IPS DF 6.9 (cell line): ENCODE measurements around the gene REV3L.

Experiments
- DNase-seq: peaks from one replicate; pipeline ENCODE4 v3.0.0-alpha.2; 2013; ENCODE audit warnings: low read depth, low spot score
- H3K27ac ChIP-seq: one replicate; pipeline ENCODE4 v1.5.1; 2013; ENCODE audit warnings: low read length, control low read depth
- H3K27me3 ChIP-seq: 2 replicates; pipeline ENCODE4 v1.6.1; 2013; ENCODE audit warnings: mild to moderate bottlenecking, low read length; ENCODE audit not compliant: control insufficient read depth, insufficient read depth
- H3K36me3 ChIP-seq: 2 replicates; pipeline ENCODE4 v1.6.1; 2013; ENCODE audit warnings: low read length; ENCODE audit not compliant: control insufficient read depth, insufficient read depth
- H3K4me1 ChIP-seq: 2 replicates; pipeline ENCODE4 v1.6.1; 2013; ENCODE audit warnings: low read length; ENCODE audit not compliant: control insufficient read depth, insufficient read depth
- H3K4me3 ChIP-seq: 2 replicates; pipeline ENCODE4 v1.5.1; 2013; ENCODE audit warnings: mild to moderate bottlenecking, low read length
- H3K9me3 ChIP-seq: 2 replicates; pipeline ENCODE4 v1.6.1; 2013; ENCODE audit warnings: low read length, inconsistent platforms; ENCODE audit not compliant: control insufficient read depth, insufficient read depth
- WGBS: extraction: QIAGEN DNeasy Blood & Tissue Kit; methylation state at CpG from one replicate; pipeline ENCODE4 v1.1.7; 2013; ENCODE audit warnings: mixed read lengths, missing lambda C conversion rate; ENCODE audit not compliant: insufficient read length, insufficient coverage; 5-methylcytosine and 5-hydroxymethylcytosine counted together

Gene REV3L

DNA sequence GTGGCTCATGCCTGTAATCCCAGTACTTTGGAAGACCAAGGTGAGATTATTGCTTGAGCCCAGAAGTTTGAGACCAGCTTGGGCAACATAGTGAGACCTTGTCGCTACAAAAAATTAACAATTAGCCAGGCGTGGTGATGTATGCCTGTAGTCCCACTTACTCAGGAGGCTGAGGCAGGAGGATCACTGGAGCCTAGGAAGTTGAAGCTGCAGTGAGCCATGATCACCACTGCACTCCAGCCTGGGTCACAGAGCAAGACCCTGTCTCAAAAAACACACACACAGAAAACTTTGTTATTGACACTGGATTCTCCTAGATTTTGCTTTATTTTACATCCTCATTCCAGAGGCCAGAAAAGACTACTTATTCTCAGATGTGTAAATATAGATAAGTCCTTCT is 9.5 kb upstream of the REV3L start:
- Histone ChIP-seq H3K27ac (no peak overlapping the region), H3K27me3 (no peaks in the 10 kb centered on the region), H3K4me1 (peaks cover 1% of the 10 kb centered on the region; the same call in 1 of the 2 replicates), H3K36me3 (no peaks in the 10 kb centered on the region; the same call in 1 of the 2 replicates), H3K9me3 (no peaks in the 10 kb centered on the region), H3K4me3 (no peak overlapping the region)
- WGBS = no CpG with 5 or more reads among the region's 2 CpGs
- DNase-seq = no peak

DNA sequence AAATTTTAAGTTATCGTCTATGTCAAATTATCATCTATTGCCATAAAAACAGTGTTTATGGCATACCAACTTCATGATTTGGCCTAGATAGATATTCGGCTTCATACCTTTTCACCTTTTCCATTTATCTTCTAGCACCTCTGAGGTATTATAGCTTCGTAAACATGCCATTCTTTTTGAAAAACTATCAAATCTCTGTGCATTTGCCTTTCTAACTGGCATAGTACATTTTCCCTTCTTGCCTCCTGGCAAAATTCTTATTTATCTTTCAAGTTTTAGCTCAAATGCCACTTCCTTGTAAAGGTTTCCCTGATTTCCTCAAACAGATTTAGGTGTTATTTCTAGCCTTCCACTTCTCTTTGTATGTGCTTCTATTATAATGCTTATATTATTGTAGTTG is 7.0 kb upstream of the REV3L start:
- DNase-seq = no peak
- H3K36me3 ChIP-seq = no peaks in the 10 kb centered on the region; the same call in 1 of the 2 replicates
- H3K27me3 ChIP-seq = no peaks in the 10 kb centered on the region
- H3K4me1 ChIP-seq = peaks cover 1% of the 10 kb centered on the region; the same call in 1 of the 2 replicates
- no peaks in the 10 kb centered on the region for H3K9me3 ChIP-seq
- no peak overlapping the region for H3K4me3 ChIP-seq
- H3K27ac ChIP-seq = no peak overlapping the region
- WGBS = no CpG with 5 or more reads among the region's 3 CpGs

DNA sequence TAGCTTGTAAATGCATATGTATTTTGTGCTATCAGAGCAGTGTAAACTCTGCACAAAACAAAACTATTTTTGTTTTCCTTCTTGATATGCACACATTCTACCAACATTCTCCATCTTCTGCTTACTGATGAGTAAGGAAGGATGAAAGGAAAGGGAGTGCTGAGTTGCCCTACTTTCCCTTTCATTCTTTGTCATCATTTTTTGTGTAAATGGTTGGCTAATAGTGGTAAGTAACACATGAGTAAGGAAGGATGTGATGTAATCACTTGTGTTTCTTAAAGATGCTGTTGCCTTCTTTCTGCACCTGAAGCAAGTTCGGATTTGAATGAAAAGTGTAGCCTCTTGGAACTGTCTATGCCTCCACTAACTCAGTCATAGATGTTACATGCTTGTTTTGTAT is 4.6 kb upstream of the REV3L start:
- Histone ChIP-seq H3K27me3 (no peaks in the 10 kb centered on the region), H3K4me3 (no peak overlapping the region), H3K4me1 (peaks cover 1% of the 10 kb centered on the region; the same call in 1 of the 2 replicates), H3K36me3 (no peaks in the 10 kb centered on the region; the same call in 1 of the 2 replicates), H3K27ac (no peak overlapping the region), H3K9me3 (no peaks in the 10 kb centered on the region)
- no CpG with 5 or more reads among the region's 1 CpG for WGBS
- DNase-seq = no peak

DNA sequence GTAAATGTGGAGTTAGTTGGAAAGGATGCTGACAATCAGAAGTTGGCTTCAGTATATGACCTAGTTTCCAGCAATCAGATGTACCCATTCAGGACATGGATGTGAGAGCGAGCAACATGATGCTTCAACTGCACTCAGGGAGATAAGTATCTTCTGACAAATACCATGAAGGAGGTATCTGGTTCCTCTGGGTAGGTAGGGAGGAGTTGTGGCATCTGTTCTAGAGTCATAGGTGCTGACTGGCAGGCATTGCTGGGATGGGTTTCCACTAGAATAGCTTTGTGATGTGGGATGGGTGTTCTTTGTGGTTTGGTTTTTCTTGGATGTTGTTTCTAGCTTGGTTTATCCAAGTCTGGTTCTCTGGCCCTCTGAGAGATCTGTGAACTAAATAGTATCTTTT is 3.9 kb upstream of the REV3L start:
- Histone ChIP-seq H3K4me1 (peaks cover 1% of the 10 kb centered on the region; the same call in 1 of the 2 replicates), H3K27me3 (peaks cover 2% of the 10 kb centered on the region; the same call in 1 of the 2 replicates), H3K4me3 (no peak overlapping the region), H3K36me3 (no peaks in the 10 kb centered on the region; the same call in 1 of the 2 replicates), H3K27ac (no peak overlapping the region), H3K9me3 (no peaks in the 10 kb centered on the region)
- WGBS = no CpG with 5 or more reads among the region's 1 CpG
- DNase-seq = no peak

GRCh38 chr6:111486475-111486874 is 3.5 kb upstream of the REV3L start:
- Histone ChIP-seq H3K4me1 (peaks cover 1% of the 10 kb centered on the region; the same call in 1 of the 2 replicates), H3K36me3 (no peaks in the 10 kb centered on the region; the same call in 1 of the 2 replicates), H3K27me3 (peaks cover 7% of the 10 kb centered on the region), H3K9me3 (no peaks in the 10 kb centered on the region), H3K27ac (no peak overlapping the region), H3K4me3 (no peak overlapping the region)
- DNase-seq = no peak
- no CpG with 5 or more reads among the region's 2 CpGs for WGBS

- no peak for DNase-seq
- WGBS = no CpG with 5 or more reads among the region's 1 CpG
- Histone ChIP-seq H3K27ac (no peak overlapping the region), H3K36me3 (no peaks in the 10 kb centered on the region; the same call in 1 of the 2 replicates), H3K27me3 (peaks cover 12% of the 10 kb centered on the region), H3K4me3 (no peak overlapping the region), H3K9me3 (no peaks in the 10 kb centered on the region), H3K4me1 (peaks cover 1% of the 10 kb centered on the region; the same call in 1 of the 2 replicates)
Observed at GRCh38 chr6:111485342-111485741, 2.3 kb upstream of the REV3L start.

- no CpG with 5 or more reads among the region's 8 CpGs for WGBS
- no peak for DNase-seq
- peak overlapping the region; percentile 89; the same call in 1 of the 2 replicates for H3K4me3 ChIP-seq
Observed at GRCh38 chr6:111484633-111484930, 1.6 kb upstream of the REV3L start.

DNA sequence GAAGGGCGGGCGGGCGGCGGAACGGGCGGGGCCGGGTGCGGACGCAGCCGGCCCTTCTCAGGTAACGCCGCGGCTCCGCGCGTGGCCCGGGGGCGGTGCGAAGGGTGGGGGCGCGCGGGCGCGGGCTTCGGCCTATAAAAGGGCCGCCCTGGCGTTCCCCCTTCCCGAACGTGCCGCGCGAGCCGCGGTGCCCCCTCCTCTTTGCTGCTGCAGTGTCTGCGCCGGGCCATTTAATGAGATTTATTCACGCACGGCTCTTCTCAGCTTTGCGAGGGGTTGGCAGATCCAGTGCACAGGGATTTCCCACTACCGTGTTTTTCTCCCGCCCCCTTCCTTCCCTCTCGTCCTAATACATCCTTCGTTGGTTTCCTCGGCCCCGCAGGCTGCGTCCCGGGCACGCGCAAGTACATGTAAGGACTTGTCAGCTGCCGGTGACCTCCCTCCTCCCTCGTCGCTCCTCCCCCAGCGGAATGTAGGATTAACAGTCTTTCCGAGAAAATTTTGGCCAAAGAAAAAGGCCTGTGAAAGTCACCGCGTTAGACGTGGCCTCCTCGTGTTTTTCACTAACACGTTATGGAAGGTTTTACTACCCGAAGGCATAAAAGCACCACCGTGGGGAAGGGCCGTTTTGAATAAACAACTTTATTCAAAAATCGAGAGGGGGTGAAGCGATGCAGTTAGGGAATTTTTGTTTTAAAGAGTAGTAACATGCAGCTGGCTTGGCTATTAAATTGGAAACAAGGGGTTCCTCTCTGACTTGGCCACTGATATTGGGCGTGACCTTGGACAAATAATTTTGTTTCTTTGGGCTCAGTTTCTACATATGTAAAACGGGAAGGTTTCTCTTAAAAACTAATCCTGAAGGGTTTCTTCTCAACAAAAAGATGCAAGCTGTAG is 966 bp upstream of the REV3L start:
- no CpG with 5 or more reads among the region's 66 CpGs for WGBS
- Histone ChIP-seq H3K9me3 (no peaks in the 10 kb centered on the region), H3K27me3 (peaks cover 14% of the 10 kb centered on the region), H3K4me3 (peak overlapping the region; percentile 89), H3K27ac (no peak overlapping the region), H3K4me1 (peaks cover 1% of the 10 kb centered on the region; the same call in 1 of the 2 replicates), H3K36me3 (no peaks in the 10 kb centered on the region; the same call in 1 of the 2 replicates)
- DNase-seq = no peak

More at GRCh38 chr6:111484633-111484930, 1.6 kb upstream of the REV3L start:
- Histone ChIP-seq H3K27me3 (peaks cover 12% of the 10 kb centered on the region), H3K4me1 (peaks cover 1% of the 10 kb centered on the region; the same call in 1 of the 2 replicates), H3K36me3 (no peaks in the 10 kb centered on the region; the same call in 1 of the 2 replicates), H3K9me3 (no peaks in the 10 kb centered on the region), H3K27ac (no peak overlapping the region)

DNA sequence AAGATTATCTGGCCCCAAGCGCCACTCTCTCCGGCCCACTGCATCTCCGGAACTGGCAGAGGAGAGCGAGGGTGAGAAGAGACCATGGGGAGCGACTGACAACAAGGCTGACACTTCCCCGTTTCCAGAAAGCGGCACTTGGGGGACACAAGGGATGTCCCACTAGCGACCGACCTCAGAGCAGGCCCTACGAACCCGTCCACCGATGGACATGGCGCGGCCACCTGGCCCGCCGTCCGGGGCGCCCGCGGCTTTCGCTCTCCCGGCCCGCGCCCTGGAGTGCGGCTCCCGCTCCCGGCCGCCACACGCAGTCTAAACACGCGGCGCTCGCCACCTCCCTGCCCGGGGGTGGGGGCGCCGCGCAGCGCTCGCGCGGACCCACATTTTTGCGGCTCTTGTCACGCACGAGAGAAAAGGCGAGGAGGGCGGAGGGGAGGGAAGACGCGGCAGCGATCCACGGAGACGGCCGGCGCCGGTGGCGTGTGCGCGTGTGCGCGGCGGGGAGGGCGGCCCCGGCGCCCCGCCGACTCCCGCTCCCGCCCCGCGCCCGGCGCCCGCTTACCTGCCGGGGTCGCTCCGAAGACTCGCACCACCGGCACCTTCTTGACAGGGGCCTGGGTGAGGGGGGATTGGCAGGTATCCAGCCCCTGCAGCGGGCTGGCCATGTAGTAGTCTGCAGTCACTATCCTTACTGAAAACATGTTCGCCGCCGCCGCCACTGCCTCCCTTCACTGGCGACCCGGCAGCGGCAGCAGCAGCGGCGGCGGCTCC is 645 bp downstream of the REV3L start:
- WGBS = no CpG with 5 or more reads among the region's 88 CpGs
- H3K27ac ChIP-seq = no peak overlapping the region
- peaks cover 22% of the 10 kb centered on the region for H3K27me3 ChIP-seq
- peak overlapping the region; percentile 89 for H3K4me3 ChIP-seq
- peaks cover 1% of the 10 kb centered on the region; the same call in 1 of the 2 replicates for H3K4me1 ChIP-seq
- no peaks in the 10 kb centered on the region for H3K36me3 ChIP-seq
- no peaks in the 10 kb centered on the region for H3K9me3 ChIP-seq
- DNase-seq = no peak

DNA sequence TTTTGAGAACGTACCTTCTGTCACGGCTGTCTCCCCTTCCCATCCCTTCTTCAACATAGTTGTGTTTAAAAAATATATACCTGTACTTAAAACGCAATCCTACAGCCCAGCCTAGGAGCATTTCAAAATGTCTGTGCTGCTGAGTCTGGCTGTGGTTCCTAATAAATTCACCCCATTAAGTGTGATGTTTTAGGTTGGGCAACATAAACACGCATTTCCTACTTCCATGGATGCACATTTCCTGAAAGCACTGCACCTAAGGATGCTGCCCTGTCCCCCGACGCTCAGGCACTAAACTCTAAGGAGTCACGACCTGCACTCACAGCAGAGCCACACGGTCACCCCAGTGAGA is 1.2 kb downstream of the REV3L start:
- H3K27me3 ChIP-seq = peaks cover 24% of the 10 kb centered on the region
- WGBS = no CpG with 5 or more reads among the region's 8 CpGs
- DNase-seq = no peak

More for the DNA sequence above, 1.2 kb downstream of the REV3L start:
- Histone ChIP-seq H3K4me1 (peaks cover 3% of the 10 kb centered on the region; the same call in 1 of the 2 replicates), H3K27ac (no peak overlapping the region), H3K4me3 (peak overlapping the region; percentile 89; the same call in 1 of the 2 replicates), H3K9me3 (no peaks in the 10 kb centered on the region), H3K36me3 (no peaks in the 10 kb centered on the region)
